Esophagus muscularis mucosa (tissue), 3 donors: ENCODE data around the gene GLOD4.
"Not testable (repeated sequence)": the region's sequence is repeated elsewhere in the genome, so short reads cannot be mapped to it uniquely, and the experiment has no call there.

Experiments
- CTCF ChIP-seq, 3 experiments: fragments of 200-600 bp in 2 of 3; fragments of 450-650 bp in 1 of 3; sonication (generic) in 2 of 3; IDR thresholded peaks; one replicate each; pipeline ENCODE4 v1.5.1; 2017 to 2019; ENCODE audit warnings: antibody characterized with exemption in 3 of 3, mild to moderate bottlenecking in 2 of 3, moderate library complexity in 1 of 3
- POLR2A ChIP-seq: fragments of 450-650 bp; IDR thresholded peaks from one replicate; pipeline ENCODE4 v1.6.1; 2017; ENCODE audit warnings: antibody characterized with exemption, moderate library complexity, mild to moderate bottlenecking, low read depth
- POLR2AphosphoS5 ChIP-seq, 2 donors: sonication (generic); formaldehyde crosslinking; IDR thresholded peaks; one replicate each; pipeline ENCODE4 v1.6.1; 2017; ENCODE audit warnings: antibody characterized with exemption in 2 of 2

- TF ChIP-seq POLR2AphosphoS5 (IDR thresholded peaks at IDR 0.05); CTCF (IDR thresholded peaks at IDR 0.05); POLR2A: not testable (repeated sequence)
These were observed 47.5 kb upstream of the GLOD4 start for GRCh38 chr17:829614-830013.
